COR-L47 (cell line): ENCODE results near the gene OTUD3.
"Not testable (repeated sequence)": the region's sequence is repeated elsewhere in the genome, so short reads cannot be mapped to it uniquely, and the experiment has no call there.

Experiments
- DNase-seq: peaks from one replicate; lab custom pipeline; 2025; lab: John Stamatoyannopoulos, UW

The OTUD3 gene

GRCh38 chr1:19882111-19883071 lies at the start of gene OTUD3:
Gene OTUD3 (plus strand): TSS chr1:19882395. CDS start chr1:19882514, 119 bp downstream.
- peak; percentile 99 for DNase-seq

- DNase-seq: no peak
Measured at GRCh38 chr1:19835578-19835977, 46.6 kb upstream of the OTUD3 start.

GRCh38 chr1:19837866-19838265 lies 44.3 kb upstream of the OTUD3 start:
- DNase-seq: no peak

GRCh38 chr1:19840228-19840627 lies 42.0 kb upstream of the OTUD3 start:
- no peak for DNase-seq

GRCh38 chr1:19844731-19845495 lies 37.3 kb upstream of the OTUD3 start:
- no peak for DNase-seq

- DNase-seq: no peak
Measured at GRCh38 chr1:19845555-19845954, 36.6 kb upstream of the OTUD3 start.

- DNase-seq: no peak
Measured at GRCh38 chr1:19846338-19846737, 35.9 kb upstream of the OTUD3 start.

- DNase-seq: not testable (repeated sequence)
Measured at GRCh38 chr1:19847334-19847733, 34.9 kb upstream of the OTUD3 start.

- DNase-seq: not testable (repeated sequence)
Measured at GRCh38 chr1:19849307-19849706, 32.9 kb upstream of the OTUD3 start.

GRCh38 chr1:19850214-19850613 lies 32.0 kb upstream of the OTUD3 start:
- DNase-seq: no peak

- no peak for DNase-seq
Measured at GRCh38 chr1:19852036-19852435, 30.2 kb upstream of the OTUD3 start.

- DNase-seq: no peak
Measured at GRCh38 chr1:19854866-19855265, 27.3 kb upstream of the OTUD3 start.

GRCh38 chr1:19858893-19859292 lies 23.3 kb upstream of the OTUD3 start:
- DNase-seq: no peak

- DNase-seq: no peak
Measured at GRCh38 chr1:19859876-19860275, 22.3 kb upstream of the OTUD3 start.

GRCh38 chr1:19860418-19860817 lies 21.8 kb upstream of the OTUD3 start:
- no peak for DNase-seq

- DNase-seq: no peak
Measured at GRCh38 chr1:19861034-19861433, 21.2 kb upstream of the OTUD3 start.

GRCh38 chr1:19861842-19862530 lies 20.2 kb upstream of the OTUD3 start:
- no peak for DNase-seq

- no peak for DNase-seq
Measured at GRCh38 chr1:19862944-19863343, 19.3 kb upstream of the OTUD3 start.

- no peak for DNase-seq
Measured at GRCh38 chr1:19864570-19865160, 17.5 kb upstream of the OTUD3 start.

- DNase-seq: no peak
Measured at GRCh38 chr1:19866029-19866428, 16.2 kb upstream of the OTUD3 start.

GRCh38 chr1:19866758-19867157 lies 15.4 kb upstream of the OTUD3 start:
- peak; percentile 32 for DNase-seq

- not testable (repeated sequence) for DNase-seq
Measured at GRCh38 chr1:19868575-19868974, 13.6 kb upstream of the OTUD3 start.
